Activated gamma-delta T cell (primary cell): ENCODE measurements around the gene UEVLD.
A peak's percentile ranks its signal among the peaks of the same experiment; 100 is the strongest.

Experiments
- DNase-seq: peaks from one replicate; lab custom pipeline; 2025; lab: John Stamatoyannopoulos, UW

UEVLD gene

GRCh38 chr11:18581825-18582224 is 6.7 kb downstream of the UEVLD start:
- DNase-seq, result no peak

DNA sequence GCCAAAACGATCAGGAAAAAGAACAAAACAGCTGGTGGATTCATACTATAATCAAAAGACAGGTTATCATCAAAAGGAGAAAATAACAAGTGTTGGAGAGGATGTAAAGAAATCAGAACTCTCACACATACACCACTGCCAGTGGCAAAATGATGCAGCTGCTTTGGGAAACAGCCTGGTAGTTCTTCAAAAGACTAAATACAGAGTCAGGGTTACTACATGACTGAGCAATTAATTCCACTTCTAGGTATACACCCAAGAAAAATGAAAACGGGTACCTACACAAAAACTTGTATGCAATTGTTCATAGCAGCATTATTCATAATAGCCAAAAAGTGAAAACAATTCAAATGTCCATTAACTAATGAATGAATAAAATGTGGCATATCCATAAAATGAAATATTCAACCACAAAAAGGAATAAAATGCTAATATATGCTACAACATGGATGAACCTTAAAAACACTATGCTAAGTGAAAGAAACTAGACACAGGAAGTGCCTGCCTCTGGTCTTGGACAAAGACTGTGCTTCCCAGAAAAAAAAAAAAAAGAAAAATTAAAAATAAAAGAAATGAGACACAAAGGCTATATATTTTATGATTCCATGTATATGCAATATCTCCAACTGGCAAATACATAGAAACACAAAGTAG is 8.3 kb downstream of the UEVLD start:
- DNase-seq, result no peak

DNA sequence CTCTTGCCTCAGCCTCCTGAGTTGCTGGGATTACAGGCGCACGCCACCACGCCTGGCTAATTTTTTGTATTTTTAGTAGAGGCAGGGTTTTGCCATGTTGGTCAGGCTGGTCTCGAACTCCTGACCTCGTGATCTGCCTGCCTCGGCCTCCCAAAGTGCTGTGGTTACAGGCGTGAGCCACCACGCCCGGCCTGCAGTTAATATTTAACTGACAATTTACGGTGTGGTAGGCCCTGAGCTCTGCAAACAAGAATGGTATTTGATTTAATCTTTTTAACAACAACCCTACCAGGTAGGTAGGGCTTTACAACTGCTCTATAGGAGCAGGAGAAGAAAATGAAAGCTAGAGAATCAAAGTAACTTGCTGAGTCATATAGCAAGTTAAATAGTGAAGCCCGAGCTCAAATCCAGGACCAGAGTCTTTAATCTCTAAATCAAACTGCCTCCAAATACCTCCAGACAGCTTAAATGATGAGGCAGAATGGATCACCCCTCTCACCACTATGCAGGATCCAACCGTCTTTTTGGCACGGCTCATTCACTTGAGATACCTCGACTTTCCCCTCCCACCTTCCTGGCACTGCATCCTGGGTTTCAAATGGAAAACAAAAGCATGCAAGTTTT is 9.4 kb downstream of the UEVLD start:
- no peak for DNase-seq

DNA sequence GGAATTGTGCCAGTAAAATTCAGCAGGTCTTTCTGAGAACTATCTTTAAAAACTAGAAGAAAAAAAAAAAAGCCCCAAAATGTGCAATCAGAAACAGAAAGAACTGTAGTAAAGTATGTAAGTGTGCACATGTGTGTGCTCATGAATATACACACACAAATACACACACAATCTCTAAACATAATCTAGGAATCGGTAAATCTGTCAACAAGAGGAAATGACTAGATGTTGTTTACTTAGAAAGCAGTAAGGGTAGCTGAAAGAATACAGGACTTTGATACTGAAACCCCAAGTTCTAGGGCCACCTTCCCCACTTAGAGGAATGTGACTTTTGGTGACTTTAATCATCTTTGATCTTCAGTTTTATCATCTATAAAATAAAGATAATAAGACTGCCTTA is 13.2 kb downstream of the UEVLD start:
- no peak for DNase-seq

DNA sequence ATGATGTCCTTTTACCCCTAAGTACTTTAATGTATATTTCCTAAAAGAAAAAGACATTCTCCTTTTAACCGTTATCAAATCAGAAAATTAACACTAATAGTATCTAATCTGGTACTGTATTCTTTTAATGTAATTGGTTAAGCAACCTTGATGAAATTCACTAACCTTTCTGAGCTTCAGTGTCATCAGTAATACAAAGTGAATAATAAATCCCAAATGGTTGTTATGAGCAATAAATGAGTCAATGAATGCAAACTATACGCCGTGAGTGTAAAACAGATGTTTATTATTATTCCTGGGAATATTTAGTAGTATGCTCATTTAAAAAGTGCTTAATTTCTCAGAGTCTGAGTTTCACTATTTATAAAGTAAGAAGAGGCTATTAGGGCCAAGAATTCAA is 21.5 kb downstream of the UEVLD start:
- no peak for DNase-seq

DNA sequence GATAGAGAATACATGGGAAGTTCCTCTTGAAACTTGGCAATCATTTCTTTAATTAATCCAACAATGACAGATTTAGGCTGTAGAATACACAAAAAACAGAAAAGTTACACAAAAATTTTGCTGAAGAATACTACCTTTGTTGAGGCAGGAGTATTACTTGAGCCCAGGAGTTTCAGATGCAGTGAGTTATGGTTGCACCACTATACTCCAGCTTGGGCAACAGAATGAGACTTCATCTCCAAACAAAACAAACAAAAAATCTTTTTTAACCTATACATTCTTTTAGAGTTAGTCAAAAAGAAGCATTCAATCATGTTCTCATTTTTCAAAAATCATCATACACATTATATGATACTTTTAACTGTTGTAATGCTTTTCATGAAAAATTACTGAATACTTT is 22.1 kb downstream of the UEVLD start:
- no peak for DNase-seq

- DNase-seq, result no peak
These were observed 24.4 kb downstream of the UEVLD start for GRCh38 chr11:18564149-18564548.

DNA sequence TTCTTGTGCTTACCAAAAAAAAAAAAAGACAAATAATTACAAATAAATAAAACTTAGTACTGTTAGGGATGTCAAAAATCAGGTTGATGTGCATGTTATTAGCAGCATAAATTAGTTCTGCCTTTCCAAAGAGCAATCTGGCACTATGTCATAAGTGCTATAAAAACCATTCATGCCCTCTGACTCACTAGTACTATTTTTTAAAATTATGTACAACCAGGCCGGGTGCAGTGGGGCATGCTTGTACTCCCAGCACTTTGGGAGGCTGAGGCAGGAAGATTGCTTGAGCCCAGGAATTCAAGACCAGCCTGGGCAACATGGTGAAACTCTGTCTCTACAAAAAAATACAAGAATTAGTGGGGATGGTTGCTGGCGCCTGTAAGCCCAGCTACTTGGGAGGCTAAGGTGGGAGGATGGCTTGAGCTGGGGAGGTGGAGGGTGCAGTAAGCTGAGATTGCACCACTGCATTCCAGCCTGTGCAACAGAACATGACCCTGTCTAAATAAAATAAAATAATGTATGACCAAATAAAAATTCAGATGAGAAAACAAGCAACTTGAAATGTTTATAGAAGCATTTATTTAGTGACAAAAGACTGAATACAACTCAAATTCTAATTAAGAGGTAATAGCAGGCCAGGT is 25.3 kb downstream of the UEVLD start:
- DNase-seq, result no peak

- no peak for DNase-seq
These were observed 40.5 kb downstream of the UEVLD start for GRCh38 chr11:18548001-18548400.

DNA sequence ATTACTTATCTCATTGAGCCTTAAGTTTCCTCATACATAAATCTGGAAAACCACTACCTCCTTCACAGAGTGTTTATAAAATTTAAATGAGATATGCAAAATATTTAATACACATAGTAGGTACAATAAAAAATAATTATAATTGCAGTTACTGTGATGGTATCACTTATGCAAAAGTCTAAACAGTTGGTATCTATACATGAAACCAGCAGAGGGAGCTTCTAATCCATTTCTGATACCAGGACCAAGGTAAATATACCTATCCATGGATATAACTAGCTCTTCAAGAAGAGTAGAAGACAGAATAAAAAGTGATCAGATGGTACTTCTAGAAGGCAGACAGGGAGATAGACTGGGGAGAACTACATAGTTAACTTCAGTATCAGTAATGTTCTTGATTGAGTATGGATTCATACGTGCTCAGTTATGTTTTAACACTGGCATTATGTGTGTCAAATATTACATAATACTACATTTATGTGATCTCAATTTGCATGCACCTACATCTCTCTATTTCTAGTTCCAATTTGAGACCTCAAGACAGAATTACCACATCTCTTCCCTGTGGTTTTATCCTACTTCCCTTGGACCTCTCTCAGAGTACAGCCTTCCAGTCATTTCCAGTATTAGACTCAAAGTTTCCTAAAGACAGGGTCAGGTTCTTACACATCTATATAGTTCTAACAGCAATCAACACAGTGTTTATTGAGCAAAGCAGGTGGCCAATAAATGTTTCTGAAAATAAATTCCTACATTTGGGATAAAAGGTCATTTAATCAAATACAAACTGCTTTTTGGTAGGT is 48.1 kb downstream of the UEVLD start:
- DNase-seq, result no peak

- no peak for DNase-seq
These were observed 52.3 kb downstream of the UEVLD start for GRCh38 chr11:18536209-18536608.

DNA sequence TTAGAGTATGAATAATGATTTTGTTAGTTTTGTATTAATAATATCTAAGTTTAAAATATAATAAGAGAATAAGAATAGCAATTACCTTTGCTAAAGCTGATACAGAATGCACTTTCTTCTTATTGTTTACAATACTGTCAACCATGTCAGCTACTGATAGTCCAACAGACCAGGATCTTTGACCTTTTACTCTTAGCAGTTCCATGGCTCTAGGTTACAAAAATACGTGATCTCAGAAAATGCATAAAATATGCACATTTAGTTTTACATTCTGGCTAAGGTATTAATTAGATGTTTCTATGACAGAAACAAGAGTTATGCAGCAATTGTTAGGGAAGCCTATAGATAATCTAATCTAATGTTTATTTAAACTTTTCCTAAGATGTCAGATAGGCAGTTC is 54.3 kb downstream of the UEVLD start:
- no peak for DNase-seq

- DNase-seq, result no peak
These were observed 55.2 kb downstream of the UEVLD start for GRCh38 chr11:18533365-18533764.

GRCh38 chr11:18527512-18527911 is 61.0 kb downstream of the UEVLD start:
- DNase-seq, result no peak

- peak; percentile 82 for DNase-seq
These were observed 61.8 kb downstream of the UEVLD start, which contains the start of gene TSG101 for GRCh38 chr11:18526521-18527296. TSS of gene TSG101 (minus strand) at chr11:18526942. CDS start at chr11:18526816, 126 bp downstream.

GRCh38 chr11:18526130-18526520 is 62.4 kb downstream of the UEVLD start:
- DNase-seq, result no peak

- DNase-seq, result no peak
These were observed 64.3 kb downstream of the UEVLD start for GRCh38 chr11:18524248-18524647.

- DNase-seq, result no peak
These were observed 65.5 kb downstream of the UEVLD start for GRCh38 chr11:18523084-18523483.

GRCh38 chr11:18522388-18522787 is 66.1 kb downstream of the UEVLD start:
- DNase-seq, result no peak

GRCh38 chr11:18521122-18521521 is 67.4 kb downstream of the UEVLD start:
- no peak for DNase-seq

GRCh38 chr11:18502352-18502751 is 86.2 kb downstream of the UEVLD start:
- DNase-seq, result no peak

GRCh38 chr11:18501629-18502028 is 86.9 kb downstream of the UEVLD start:
- DNase-seq, result no peak
